Stimulated activated CD4-positive, alpha-beta T cell treated with anti-CD3 and anti-CD28 coated beads, Interleukin-1b, Interleukin-23, amount 100 ng/mL, for 4 hours (primary cell): Measurements from ENCODE around the gene PIBF1.
"Not testable (repeated sequence)": the region's sequence is repeated elsewhere in the genome, so short reads cannot be mapped to it uniquely, and the experiment has no call there.

Experiments used
- DNase-seq, 2 donors: peaks; one replicate each; pipeline ENCODE4 v3.0.0-alpha.2; 2020; ENCODE audit warnings: low read depth in 2 of 2

PIBF1 gene

GRCh38 chr13:72820156-72820897, 38.4 kb downstream of the PIBF1 start:
- no peak for DNase-seq

- DNase-seq: no peak
Measured at GRCh38 chr13:72820898-72821279, 39.0 kb downstream of the PIBF1 start.

GRCh38 chr13:72823081-72823480, 41.1 kb downstream of the PIBF1 start:
- no peak for DNase-seq

GRCh38 chr13:72823724-72824123, 41.8 kb downstream of the PIBF1 start:
- DNase-seq: no peak

- DNase-seq: no peak
Measured at GRCh38 chr13:72834601-72835000, 52.7 kb downstream of the PIBF1 start.

GRCh38 chr13:72839831-72840426, 58.0 kb downstream of the PIBF1 start:
- DNase-seq: peak; percentile 15

GRCh38 chr13:72842991-72843390, 61.1 kb downstream of the PIBF1 start:
- no peak for DNase-seq

GRCh38 chr13:72845148-72845547, 63.2 kb downstream of the PIBF1 start:
- not testable (repeated sequence) for DNase-seq

- no peak for DNase-seq
Measured at GRCh38 chr13:72849571-72849970, 67.6 kb downstream of the PIBF1 start.

GRCh38 chr13:72850959-72851677, 69.2 kb downstream of the PIBF1 start:
- no peak for DNase-seq

- DNase-seq: no peak
Measured at GRCh38 chr13:72851678-72852014, 69.7 kb downstream of the PIBF1 start.

GRCh38 chr13:72852207-72852606, 70.3 kb downstream of the PIBF1 start:
- DNase-seq: no peak

GRCh38 chr13:72853000-72853399, 71.1 kb downstream of the PIBF1 start:
- DNase-seq: no peak

- peak in 1 of 2 donors; percentile 2 for DNase-seq
Measured at GRCh38 chr13:72864142-72865011, 82.4 kb downstream of the PIBF1 start.

- DNase-seq: no peak
Measured at GRCh38 chr13:72868229-72868628, 86.3 kb downstream of the PIBF1 start.

- no peak for DNase-seq
Measured at GRCh38 chr13:72875233-72875632, 93.3 kb downstream of the PIBF1 start.

- no peak for DNase-seq
Measured at GRCh38 chr13:72884101-72884500, 102.2 kb downstream of the PIBF1 start.

GRCh38 chr13:72886272-72887067, 104.5 kb downstream of the PIBF1 start:
- DNase-seq: no peak

GRCh38 chr13:72889495-72889894, 107.6 kb downstream of the PIBF1 start:
- no peak for DNase-seq

- DNase-seq: no peak
Measured at GRCh38 chr13:72890546-72890945, 108.6 kb downstream of the PIBF1 start.

- no peak for DNase-seq
Measured at GRCh38 chr13:72891423-72891822, 109.5 kb downstream of the PIBF1 start.
